H9 (cell line): ENCODE measurements around the gene RHBDD2. TPM values are rescaled to one million over a fixed set of nuclear protein-coding genes. Genes with fewer than 3 reads are reported as not detected.

ENCODE experiments used
- DNase-seq: peaks from one replicate; pipeline ENCODE4 v3.0.0-alpha.2; 2017
- H2AFZ ChIP-seq: one replicate; pipeline ENCODE4 v1.6.1; 2013; ENCODE audit warnings: mild to moderate bottlenecking, low read length, control low read depth, moderate library complexity
- H2AK5ac ChIP-seq: 2 replicates; pipeline ENCODE4 v1.6.1; 2013; ENCODE audit warnings: low read length, control low read depth, mixed read lengths; ENCODE audit not compliant: insufficient read length
- H2BK120ac ChIP-seq: one replicate; pipeline ENCODE4 v1.6.1; 2013; ENCODE audit warnings: low read depth, mild to moderate bottlenecking, low read length, control low read depth, inconsistent platforms; ENCODE audit not compliant: poor library complexity, severe bottlenecking
- H2BK12ac ChIP-seq: 2 replicates; pipeline ENCODE4 v1.6.1; 2013; ENCODE audit warnings: low read length, control low read depth, mixed read lengths, low read depth; ENCODE audit not compliant: insufficient read length
- H2BK15ac ChIP-seq: 2 replicates; pipeline ENCODE4 v1.6.1; 2013; ENCODE audit warnings: low read depth, low read length, control low read depth
- H2BK20ac ChIP-seq: one replicate; pipeline ENCODE4 v1.6.1; 2013; ENCODE audit warnings: low read depth, mild to moderate bottlenecking, low read length, control low read depth, inconsistent platforms; ENCODE audit not compliant: poor library complexity, severe bottlenecking
- H2BK5ac ChIP-seq: 2 replicates; pipeline ENCODE4 v1.6.1; 2013; ENCODE audit warnings: low read length, control low read depth, mixed read lengths; ENCODE audit not compliant: insufficient read length
- H3K14ac ChIP-seq: 2 replicates; pipeline ENCODE4 v1.6.1; 2013; ENCODE audit warnings: low read length, control low read depth; ENCODE audit not compliant: insufficient read depth
- H3K18ac ChIP-seq: 2 replicates; pipeline ENCODE4 v1.6.1; 2013; ENCODE audit warnings: low read depth, mild to moderate bottlenecking, mixed read lengths, low read length, control low read depth; ENCODE audit not compliant: insufficient read length
- H3K23ac ChIP-seq: 2 replicates; pipeline ENCODE4 v1.6.1; 2013; ENCODE audit warnings: low read length, control low read depth, mixed read lengths, low read depth; ENCODE audit not compliant: insufficient read length
- H3K23me2 ChIP-seq: 2 replicates; pipeline ENCODE4 v1.6.1; 2013; ENCODE audit warnings: low read depth, mild to moderate bottlenecking, mixed read lengths, low read length, control low read depth; ENCODE audit not compliant: insufficient read length, poor library complexity, severe bottlenecking
- H3K27ac ChIP-seq: 2 replicates; pipeline ENCODE4 v1.5.1; 2013; ENCODE audit warnings: low read length, control low read depth, mixed read lengths, low read depth; ENCODE audit not compliant: insufficient read length
- H3K27me3 ChIP-seq: 2 replicates; pipeline ENCODE4 v1.6.1; 2013; ENCODE audit warnings: low read length, control low read depth, inconsistent platforms; ENCODE audit not compliant: insufficient read depth
- H3K4ac ChIP-seq: 2 replicates; pipeline ENCODE4 v1.6.1; 2013; ENCODE audit warnings: low read depth, mild to moderate bottlenecking, control low read depth, inconsistent platforms, low read length, moderate library complexity
- H3K4me1 ChIP-seq: 2 replicates; pipeline ENCODE4 v1.6.1; 2013; ENCODE audit warnings: low read length, control low read depth, inconsistent platforms; ENCODE audit not compliant: insufficient read depth
- H3K4me2 ChIP-seq: 2 replicates; pipeline ENCODE4 v1.6.1; 2013; ENCODE audit warnings: low read length, control low read depth, mixed read lengths; ENCODE audit not compliant: insufficient read length, insufficient read depth
- H3K56ac ChIP-seq: 2 replicates; pipeline ENCODE4 v1.6.1; 2013; ENCODE audit warnings: low read depth, mild to moderate bottlenecking, mixed read lengths, low read length, control low read depth; ENCODE audit not compliant: insufficient read length
- H3K79me1 ChIP-seq: 2 replicates; pipeline ENCODE4 v1.6.1; 2013; ENCODE audit warnings: low read depth, mild to moderate bottlenecking, moderate library complexity, low read length, control low read depth, inconsistent platforms; ENCODE audit not compliant: insufficient read depth, poor library complexity, severe bottlenecking
- H3K79me2 ChIP-seq: 2 replicates; pipeline ENCODE4 v1.6.1; 2013; ENCODE audit warnings: low read length, control low read depth, inconsistent platforms; ENCODE audit not compliant: insufficient read depth
- H3K9ac ChIP-seq: 2 replicates; pipeline ENCODE4 v1.6.1; 2013; ENCODE audit warnings: low read length, control low read depth, mixed read lengths; ENCODE audit not compliant: insufficient read length; ENCODE audit errors: extremely low read depth
- H3K9me3 ChIP-seq: one replicate; pipeline ENCODE4 v1.6.1; 2013; ENCODE audit warnings: low read depth, low read length, inconsistent platforms; ENCODE audit not compliant: control insufficient read depth
- H3T11ph ChIP-seq: one replicate; pipeline ENCODE4 v1.6.1; 2013; ENCODE audit warnings: mild to moderate bottlenecking, low read length, control low read depth, inconsistent platforms
- H4K20me1 ChIP-seq: one replicate; pipeline ENCODE4 v1.6.1; 2013; ENCODE audit not compliant: control insufficient read depth, insufficient read length, insufficient read depth
- H4K5ac ChIP-seq: 2 replicates; pipeline ENCODE4 v1.6.1; 2013; ENCODE audit warnings: low read depth, mild to moderate bottlenecking, mixed read lengths, low read length, control low read depth; ENCODE audit not compliant: insufficient read length
- H4K8ac ChIP-seq: replicated peaks from 2 replicates; pipeline ENCODE4 v1.6.1; 2013; ENCODE audit warnings: low read length, control low read depth, mixed read lengths, low read depth; ENCODE audit not compliant: insufficient read length
- H4K91ac ChIP-seq: 2 replicates; pipeline ENCODE4 v1.6.1; 2013; ENCODE audit warnings: low read depth, mild to moderate bottlenecking, moderate library complexity, mixed read lengths, low read length, control low read depth; ENCODE audit not compliant: insufficient read length
- H3K27ac Mint-ChIP-seq, 3 experiments: 2 replicates in 2 of 3; 3 replicates in 1 of 3; pipeline ENCODE4 v1.8.0; 2020 to 2021; ENCODE audit warnings: mixed read lengths in 3 of 3, mild to moderate bottlenecking in 1 of 3, moderate library complexity in 1 of 3
- H3K27me3 Mint-ChIP-seq: 2 replicates; pipeline ENCODE4 v1.8.0; 2021; ENCODE audit warnings: low read depth, mild to moderate bottlenecking, moderate library complexity, mixed read lengths
- H3K36me3 Mint-ChIP-seq, 3 experiments: 2 replicates in 2 of 3; 3 replicates in 1 of 3; pipeline ENCODE4 v1.8.0; 2020 to 2021; ENCODE audit warnings: low read depth in 3 of 3, mixed read lengths in 3 of 3; ENCODE audit not compliant: insufficient read depth in 1 of 3
- H3K4me1 Mint-ChIP-seq, 2 experiments: 2 replicates each; pipeline ENCODE4 v1.8.0; 2020; ENCODE audit warnings: mixed read lengths in 2 of 2
- H3K4me3 Mint-ChIP-seq, 2 experiments: 2 replicates in 1 of 2; 3 replicates in 1 of 2; pipeline ENCODE4 v1.8.0; 2020 to 2021; ENCODE audit warnings: mild to moderate bottlenecking in 2 of 2, mixed read lengths in 2 of 2, moderate library complexity in 1 of 2
- H3K9me3 Mint-ChIP-seq, 2 experiments: 2 replicates in 1 of 2; 3 replicates in 1 of 2; pipeline ENCODE4 v1.8.0; 2020; ENCODE audit warnings: mild to moderate bottlenecking in 2 of 2, mixed read lengths in 2 of 2, moderate library complexity in 1 of 2
- WGBS: extraction: QIAGEN DNeasy Blood & Tissue Kit; methylation state at CpG from one replicate; pipeline ENCODE4 v1.1.7; 2013; ENCODE audit warnings: missing lambda C conversion rate, low lambda C conversion rate, mixed read lengths; ENCODE audit not compliant: insufficient read length; ENCODE audit errors: extremely low coverage; 5-methylcytosine and 5-hydroxymethylcytosine counted together
- total RNA-seq: library from RNA; stranded (reverse); gene quantifications from 2 replicates; pipeline ENCODE4 v1.2.1, GENCODE V29; 2021
- TF ChIP-seq, protein P1 (sequence below): fragments of 200-600 bp; sonication (generic); conservative IDR thresholded peaks from 3 replicates; pipeline ENCODE4 v1.8.0; 2021; ENCODE audit warnings: antibody characterized with exemption, mild to moderate bottlenecking

The RHBDD2 gene
- total RNA-seq, 1 experiment from 2014 or later = 30.0 TPM

DNA sequence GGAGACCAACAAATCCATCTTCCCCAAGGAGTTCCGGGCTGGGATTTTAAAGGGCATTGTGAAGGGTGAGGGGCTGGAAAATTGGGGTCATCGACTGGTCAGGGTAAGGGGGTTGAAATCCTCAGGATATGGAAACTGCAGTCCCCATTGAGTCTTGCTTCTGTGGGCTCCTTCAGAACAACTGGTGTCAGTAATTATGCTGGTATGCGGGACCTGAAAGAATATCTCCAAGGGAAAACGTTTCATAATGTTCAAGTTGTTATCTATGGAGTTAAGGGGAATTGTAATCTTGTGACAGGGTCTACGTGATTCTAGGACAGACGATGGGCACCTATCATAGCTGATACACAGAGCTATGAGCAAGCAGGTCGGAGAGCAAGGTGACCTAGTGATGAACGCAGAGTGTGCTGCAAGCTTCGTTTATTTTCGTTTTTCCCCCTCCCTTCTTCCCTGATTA is 494 bp upstream of the RHBDD2 start:
- no peak overlapping the region for H2BK120ac ChIP-seq
- H3K4me1 ChIP-seq = peaks cover 2% of the 10 kb centered on the region; the same call in 1 of the 2 replicates
- H4K5ac ChIP-seq = no peak overlapping the region
- Mint-ChIP-seq H3K4me1 (peaks cover 36 to 38% of the 10 kb centered on the region in 2 experiments), H3K27me3 (peaks cover 12% of the 10 kb centered on the region), H3K27ac (peak overlapping the region; percentile 50 to 70 (median 52); a peak in 5 of 7 replicates), H3K36me3 (peaks cover 23 to 34% (median 33%) of the 10 kb centered on the region in 3 experiments), H3K4me3 (peak overlapping the region; percentile 87 to 94), H3K9me3 (no peaks in the 10 kb centered on the region; a peak in 1 of 5 replicates)
- no peaks in the 10 kb centered on the region for H3K9me3 ChIP-seq
- H3K23ac ChIP-seq = no peak overlapping the region
- peaks cover 6% of the 10 kb centered on the region; the same call in 1 of the 2 replicates for H3K79me2 ChIP-seq
- H3K14ac ChIP-seq = no peak overlapping the region
- no peak overlapping the region for H2AFZ ChIP-seq
- peak overlapping the region; percentile 62 for H3K4me2 ChIP-seq
- H4K20me1 ChIP-seq = no peaks in the 10 kb centered on the region
- no peak overlapping the region for H3K56ac ChIP-seq
- no peaks in the 10 kb centered on the region for H3K27me3 ChIP-seq
- peak overlapping the region; percentile 42 for H3K9ac ChIP-seq
- H2BK20ac ChIP-seq = no peak overlapping the region
- H3K79me1 ChIP-seq = no peaks in the 10 kb centered on the region
- DNase-seq = no peak
- no peak overlapping the region for H2BK12ac ChIP-seq
- H3K27ac ChIP-seq = no peak overlapping the region
- H2BK5ac ChIP-seq = no peak overlapping the region
- H2BK15ac ChIP-seq = no peak overlapping the region
- H3K18ac ChIP-seq = no peak overlapping the region
- H4K91ac ChIP-seq = no peak overlapping the region
- TF ChIP-seq, protein P1, sequence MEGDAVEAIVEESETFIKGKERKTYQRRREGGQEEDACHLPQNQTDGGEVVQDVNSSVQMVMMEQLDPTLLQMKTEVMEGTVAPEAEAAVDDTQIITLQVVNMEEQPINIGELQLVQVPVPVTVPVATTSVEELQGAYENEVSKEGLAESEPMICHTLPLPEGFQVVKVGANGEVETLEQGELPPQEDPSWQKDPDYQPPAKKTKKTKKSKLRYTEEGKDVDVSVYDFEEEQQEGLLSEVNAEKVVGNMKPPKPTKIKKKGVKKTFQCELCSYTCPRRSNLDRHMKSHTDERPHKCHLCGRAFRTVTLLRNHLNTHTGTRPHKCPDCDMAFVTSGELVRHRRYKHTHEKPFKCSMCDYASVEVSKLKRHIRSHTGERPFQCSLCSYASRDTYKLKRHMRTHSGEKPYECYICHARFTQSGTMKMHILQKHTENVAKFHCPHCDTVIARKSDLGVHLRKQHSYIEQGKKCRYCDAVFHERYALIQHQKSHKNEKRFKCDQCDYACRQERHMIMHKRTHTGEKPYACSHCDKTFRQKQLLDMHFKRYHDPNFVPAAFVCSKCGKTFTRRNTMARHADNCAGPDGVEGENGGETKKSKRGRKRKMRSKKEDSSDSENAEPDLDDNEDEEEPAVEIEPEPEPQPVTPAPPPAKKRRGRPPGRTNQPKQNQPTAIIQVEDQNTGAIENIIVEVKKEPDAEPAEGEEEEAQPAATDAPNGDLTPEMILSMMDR = no peak
- no peak overlapping the region for H3K4ac ChIP-seq
- H2AK5ac ChIP-seq = no peak overlapping the region
- no peak overlapping the region for H3T11ph ChIP-seq
- H4K8ac ChIP-seq = no peak overlapping the region
- no CpG with 5 or more reads among the region's 10 CpGs for WGBS
- H3K23me2 ChIP-seq = peaks cover 7% of the 10 kb centered on the region
